ENCODE measurements around the gene RHEX.
A peak's percentile ranks its signal among the peaks of the same experiment; 100 is the strongest.

The RHEX gene

DNA sequence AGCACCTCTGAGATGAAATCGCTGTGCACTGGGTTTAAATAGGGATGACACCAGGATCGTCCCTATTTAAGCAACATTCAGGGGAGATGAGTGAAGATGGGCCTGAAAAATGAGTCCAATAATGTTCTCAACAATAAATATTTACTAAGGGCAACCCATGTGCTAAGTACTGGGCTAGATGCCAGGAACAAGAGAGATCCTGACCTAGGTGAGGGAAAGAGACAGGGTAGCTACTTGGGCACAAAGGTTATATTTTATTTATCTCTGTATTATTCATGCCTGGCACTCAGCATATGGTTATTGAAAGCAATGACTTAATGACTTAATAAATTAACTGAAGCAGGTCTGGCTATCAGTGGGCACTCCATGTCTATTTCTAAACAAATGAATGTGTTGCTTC lies 91.6 kb downstream of the RHEX start:
- TF ChIP-seq, protein P1, sequence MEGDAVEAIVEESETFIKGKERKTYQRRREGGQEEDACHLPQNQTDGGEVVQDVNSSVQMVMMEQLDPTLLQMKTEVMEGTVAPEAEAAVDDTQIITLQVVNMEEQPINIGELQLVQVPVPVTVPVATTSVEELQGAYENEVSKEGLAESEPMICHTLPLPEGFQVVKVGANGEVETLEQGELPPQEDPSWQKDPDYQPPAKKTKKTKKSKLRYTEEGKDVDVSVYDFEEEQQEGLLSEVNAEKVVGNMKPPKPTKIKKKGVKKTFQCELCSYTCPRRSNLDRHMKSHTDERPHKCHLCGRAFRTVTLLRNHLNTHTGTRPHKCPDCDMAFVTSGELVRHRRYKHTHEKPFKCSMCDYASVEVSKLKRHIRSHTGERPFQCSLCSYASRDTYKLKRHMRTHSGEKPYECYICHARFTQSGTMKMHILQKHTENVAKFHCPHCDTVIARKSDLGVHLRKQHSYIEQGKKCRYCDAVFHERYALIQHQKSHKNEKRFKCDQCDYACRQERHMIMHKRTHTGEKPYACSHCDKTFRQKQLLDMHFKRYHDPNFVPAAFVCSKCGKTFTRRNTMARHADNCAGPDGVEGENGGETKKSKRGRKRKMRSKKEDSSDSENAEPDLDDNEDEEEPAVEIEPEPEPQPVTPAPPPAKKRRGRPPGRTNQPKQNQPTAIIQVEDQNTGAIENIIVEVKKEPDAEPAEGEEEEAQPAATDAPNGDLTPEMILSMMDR (conservative IDR thresholded peaks at IDR 0.05; ENCODE audit: low read depth, low read length): no peak

DNA sequence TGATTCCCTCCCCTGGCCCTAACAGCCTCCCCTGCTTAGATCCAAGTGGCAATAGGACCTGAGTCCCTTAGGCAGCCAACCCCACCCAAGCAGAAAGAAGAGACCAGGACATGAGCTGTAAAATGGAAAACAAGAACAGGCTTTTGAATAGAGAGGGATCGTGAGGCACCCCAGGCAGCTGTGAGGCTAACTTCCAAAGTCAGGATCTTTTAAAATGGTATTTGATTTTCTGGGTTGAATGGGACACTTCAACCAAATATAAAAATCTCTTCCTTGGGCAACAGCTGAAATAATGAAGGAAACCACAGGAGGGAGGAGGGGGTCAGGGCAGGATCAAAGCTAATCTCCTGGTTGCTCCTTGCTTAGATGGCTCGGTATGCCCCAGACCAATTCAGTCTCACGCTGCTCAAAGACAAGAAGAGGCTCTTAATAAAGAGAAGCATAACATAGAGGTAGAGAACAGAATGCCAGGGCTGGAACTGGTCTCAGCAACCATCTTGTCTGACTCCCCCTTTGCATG lies 92.9 kb downstream of the RHEX start:
- no peak for DNase-seq (ENCODE audit: low read depth)
- TF ChIP-seq, protein P1 (conservative IDR thresholded peaks at IDR 0.05; ENCODE audit: low read depth, low read length): no peak
- H3K4me3 ChIP-seq (ENCODE audit: low read depth, low read length): no peak overlapping the region

More for the DNA sequence above, 91.6 kb downstream of the RHEX start:
- H3K4me3 ChIP-seq (ENCODE audit: low read depth, low read length): no peak overlapping the region
- peak; percentile 2 for DNase-seq (ENCODE audit: low read depth)

All from choroid plexus epithelial cell (primary cell).